ENCODE results near the gene PI4KA.

Gene PI4KA

GRCh38 chr22:20814221-20814808 is 44.3 kb downstream of the PI4KA start:
- DNase-seq: no peak

- DNase-seq: no peak
These were observed 45.6 kb downstream of the PI4KA start for GRCh38 chr22:20813056-20813455.

- no peak for DNase-seq
These were observed 46.5 kb downstream of the PI4KA start for GRCh38 chr22:20811971-20812660.

GRCh38 chr22:20811171-20811570 is 47.4 kb downstream of the PI4KA start:
- no peak for DNase-seq

GRCh38 chr22:20810645-20811044 is 48.0 kb downstream of the PI4KA start:
- DNase-seq: no peak

GRCh38 chr22:20809538-20810185 is 48.9 kb downstream of the PI4KA start:
- DNase-seq: no peak

- DNase-seq: no peak
These were observed 49.8 kb downstream of the PI4KA start for GRCh38 chr22:20808844-20809243.

- no peak for DNase-seq
These were observed 51.3 kb downstream of the PI4KA start for GRCh38 chr22:20807315-20807752.

GRCh38 chr22:20805972-20806471 is 52.6 kb downstream of the PI4KA start:
- DNase-seq: no peak

GRCh38 chr22:20804650-20805049 is 54.0 kb downstream of the PI4KA start:
- DNase-seq: no peak

- no peak for DNase-seq
These were observed 54.8 kb downstream of the PI4KA start for GRCh38 chr22:20803696-20804324.

GRCh38 chr22:20802922-20803553 is 55.6 kb downstream of the PI4KA start:
- no peak for DNase-seq

GRCh38 chr22:20802452-20802851 is 56.2 kb downstream of the PI4KA start:
- DNase-seq: no peak

GRCh38 chr22:20799449-20799848 is 59.2 kb downstream of the PI4KA start:
- DNase-seq: no peak

- DNase-seq: no peak
These were observed 59.6 kb downstream of the PI4KA start for GRCh38 chr22:20798974-20799373.

- no peak for DNase-seq
These were observed 60.4 kb downstream of the PI4KA start for GRCh38 chr22:20798218-20798617.

- DNase-seq: no peak
These were observed 61.9 kb downstream of the PI4KA start for GRCh38 chr22:20796731-20797130.

- no peak for DNase-seq
These were observed 63.8 kb downstream of the PI4KA start for GRCh38 chr22:20794650-20795413.

GRCh38 chr22:20793748-20794649 is 64.6 kb downstream of the PI4KA start:
- no peak for DNase-seq

- no peak for DNase-seq
These were observed 65.5 kb downstream of the PI4KA start for GRCh38 chr22:20792966-20793728.
